Kidney capillary endothelial cell (primary cell): ENCODE results near the gene ZNF609.
"Not testable (repeated sequence)": the region's sequence is repeated elsewhere in the genome, so short reads cannot be mapped to it uniquely, and the experiment has no call there.

Experiments
- DNase-seq: peaks from one replicate; pipeline ENCODE4 v3.0.0-alpha.2; 2018; ENCODE audit warnings: low spot score

Gene ZNF609

GRCh38 chr15:64586259-64586870 lies 126.0 kb downstream of the ZNF609 start:
- DNase-seq: no peak

GRCh38 chr15:64586984-64587383 lies 126.6 kb downstream of the ZNF609 start:
- DNase-seq: no peak

- DNase-seq: no peak
These were observed 129.2 kb downstream of the ZNF609 start for GRCh38 chr15:64589435-64590084.

GRCh38 chr15:64592845-64593244 lies 132.5 kb downstream of the ZNF609 start:
- DNase-seq: not testable (repeated sequence)

GRCh38 chr15:64596701-64597476 lies 136.5 kb downstream of the ZNF609 start:
- no peak for DNase-seq

GRCh38 chr15:64597477-64597822 lies 137.1 kb downstream of the ZNF609 start:
- DNase-seq: no peak

GRCh38 chr15:64599226-64599625 lies 138.8 kb downstream of the ZNF609 start:
- no peak for DNase-seq

GRCh38 chr15:64599716-64600115 lies 139.3 kb downstream of the ZNF609 start:
- no peak for DNase-seq

- DNase-seq: no peak
These were observed 140.4 kb downstream of the ZNF609 start for GRCh38 chr15:64600794-64601193.

- DNase-seq: no peak
These were observed 143.9 kb downstream of the ZNF609 start for GRCh38 chr15:64604319-64604718.

GRCh38 chr15:64607416-64607815 lies 147.0 kb downstream of the ZNF609 start:
- not testable (repeated sequence) for DNase-seq

- DNase-seq: no peak
These were observed 150.0 kb downstream of the ZNF609 start for GRCh38 chr15:64610257-64610919.

GRCh38 chr15:64611085-64611725 lies 150.8 kb downstream of the ZNF609 start:
- no peak for DNase-seq

- DNase-seq: no peak
These were observed 154.1 kb downstream of the ZNF609 start for GRCh38 chr15:64614519-64614918.

- no peak for DNase-seq
These were observed 157.3 kb downstream of the ZNF609 start for GRCh38 chr15:64617727-64618126.

- DNase-seq: no peak
These were observed 157.8 kb downstream of the ZNF609 start for GRCh38 chr15:64618138-64618537.

- DNase-seq: no peak
These were observed 158.2 kb downstream of the ZNF609 start for GRCh38 chr15:64618540-64618939.

GRCh38 chr15:64619880-64620839 lies 159.8 kb downstream of the ZNF609 start:
- DNase-seq: no peak

GRCh38 chr15:64621056-64621455 lies 160.7 kb downstream of the ZNF609 start:
- DNase-seq: no peak

GRCh38 chr15:64622410-64623260 lies 162.3 kb downstream of the ZNF609 start:
- no peak for DNase-seq
